ENCODE measurements around the gene PLCB2. TPM values are rescaled to one million over a fixed set of nuclear protein-coding genes. Genes with fewer than 3 reads are reported as not detected.

The PLCB2 gene
- total and polyA plus RNA-seq, 9 of the 15 experiments (the other 6 are each of a cell fraction or from before 2014, with no cell fraction given), result 0.37 to 12.3 (median 8.0) TPM

- Histone ChIP-seq H4K20me1 (replicated peaks; ENCODE audit: control insufficient read depth, insufficient read depth, low read length) (no peaks in the 10 kb centered on the region), H3K9me1 (ENCODE audit: control insufficient read depth, insufficient read depth, low read length) (no peaks in the 10 kb centered on the region), H3K27me3 (ENCODE audit: control insufficient read depth in 2 of 2, insufficient read depth in 2 of 2, low read length in 2 of 2) (peaks cover 3 to 22% of the 10 kb centered on the region in 2 experiments; a peak in 4 of 5 replicates), H3K9ac (ENCODE audit: insufficient read depth in 1 of 2, low read depth in 2 of 2, low read length in 2 of 2) (no peak overlapping the region; a peak in 1 of 4 replicates), H3K79me2 (ENCODE audit: control insufficient read depth, insufficient read depth, low read length) (no peaks in the 10 kb centered on the region), H3K27ac (ENCODE audit: extremely low read depth, low read depth, low read length) (no peak overlapping the region), H3K4me2 (ENCODE audit: insufficient read depth, low read length) (no peak overlapping the region), H2AFZ (ENCODE audit: low read depth, low read length) (no peak overlapping the region), H3K4me3 (no peak overlapping the region), H3K36me3 (ENCODE audit: control insufficient read depth, insufficient read depth, low read length) (no peaks in the 10 kb centered on the region), H3K9me3 (replicated peaks; ENCODE audit: control insufficient read depth, insufficient read depth, low read depth, low read length) (no peaks in the 10 kb centered on the region), H3K4me1 (replicated peaks in 1 of 2; ENCODE audit: control insufficient read depth in 2 of 2, insufficient read depth in 2 of 2, low read length in 2 of 2) (peaks cover 0 to 23% of the 10 kb centered on the region in 2 experiments; a peak in 3 of 5 replicates)
- no peak for TF ChIP-seq SREBF2 (CRISPR knock-in tag; IDR thresholded peaks at IDR 0.05)
- TF ChIP-seq RERE (CRISPR knock-in tag; IDR thresholded peaks at IDR 0.05; ENCODE audit: borderline replicate concordance), result no peak
- ATAC-seq (no peak), DNase-seq (ENCODE audit: extremely low read depth in 1 of 4, low spot score in 3 of 4) (no peak), FAIRE-seq (no peak)
- intact Hi-C loops (cut with micrococcal nuclease) (no loop called here), in situ Hi-C loops (cut with MboI) (no loop called here)
- no TSS peak for BruUV-seq (replicated peaks)
- POLR2A ChIA-PET, result interaction anchor here (1.1 kb wide), 1 partner anchor 12 kb away, joined by 3 read pairs; no protein-coding TSS in a partner anchor
- WGBS (ENCODE audit: insufficient coverage, low coverage, missing lambda C conversion rate), result 46% methylated on average over 6 of the region's 6 CpGs
- CTCF ChIA-PET (ENCODE audit: low intra/inter-chr PET ratio), result no interaction called here
Observed at GRCh38 chr15:40289140-40289775, 18.5 kb downstream of the PLCB2 start.
